ENCODE measurements around the gene MAPK4.
"Not testable (repeated sequence)": the region's sequence is repeated elsewhere in the genome, so short reads cannot be mapped to it uniquely, and the experiment has no call there.

Gene MAPK4

GRCh38 chr18:50563376-50563775 lies 3.5 kb downstream of the MAPK4 start:
- H3K27ac ChIP-seq = no peak overlapping the region
- TF ChIP-seq ZFX (IDR thresholded peaks at IDR 0.05) (no peak), CTCF (conservative IDR thresholded peaks at IDR 0.05) (no peak)

- TF ChIP-seq CTCF (conservative IDR thresholded peaks at IDR 0.05) (no peak), ZFX (IDR thresholded peaks at IDR 0.05) (no peak)
- H3K27ac ChIP-seq = no peak overlapping the region
Measured at GRCh38 chr18:50569930-50570329, 10.0 kb downstream of the MAPK4 start.

GRCh38 chr18:50571606-50572005 lies 11.7 kb downstream of the MAPK4 start:
- TF ChIP-seq CTCF (conservative IDR thresholded peaks at IDR 0.05) = no peak
- no peak for TF ChIP-seq ZFX (IDR thresholded peaks at IDR 0.05)
- no peak overlapping the region for H3K27ac ChIP-seq

DNA sequence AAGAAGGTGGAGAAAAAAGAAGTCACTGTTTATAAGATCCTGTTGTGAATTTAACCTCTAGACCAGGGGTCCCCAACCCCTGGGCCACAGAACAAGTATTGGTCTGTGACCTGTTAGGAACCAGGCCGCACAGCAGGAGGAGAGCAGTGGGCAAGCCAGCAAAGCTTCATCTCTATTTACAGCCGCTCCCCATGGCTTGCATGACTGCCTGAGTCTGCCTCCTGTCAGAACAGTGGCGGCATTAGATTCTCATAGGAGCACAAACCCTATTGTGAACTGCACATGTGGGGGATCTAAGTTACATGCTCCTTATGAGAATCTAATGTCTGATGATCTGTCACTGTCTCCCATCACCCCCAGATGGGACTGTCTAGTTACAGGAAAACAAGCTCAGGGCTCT lies 13.3 kb downstream of the MAPK4 start:
- H3K27ac ChIP-seq = not testable (repeated sequence)

DNA sequence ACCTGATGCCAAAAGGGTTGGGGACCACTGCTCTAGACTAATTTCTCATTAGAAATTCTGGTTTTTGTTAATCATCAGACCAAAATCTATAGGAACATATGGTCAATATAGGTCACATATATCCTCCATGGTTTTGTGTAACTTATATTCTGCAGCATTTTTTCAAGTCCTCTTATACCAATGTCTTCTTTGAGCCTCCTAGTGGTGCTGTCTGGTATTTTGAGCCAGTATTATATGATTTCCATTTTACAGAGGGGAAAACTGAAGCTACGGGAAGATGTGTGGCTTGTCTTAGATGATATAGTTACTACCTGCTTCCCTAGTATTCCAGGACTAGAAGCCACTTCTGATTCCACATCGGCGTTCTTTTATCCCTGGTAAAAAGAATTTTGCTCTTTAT lies 13.8 kb downstream of the MAPK4 start:
- peak; percentile 46 for TF ChIP-seq CTCF (conservative IDR thresholded peaks at IDR 0.05)
- no peak for TF ChIP-seq ZFX (IDR thresholded peaks at IDR 0.05)
- H3K27ac ChIP-seq = no peak overlapping the region

DNA sequence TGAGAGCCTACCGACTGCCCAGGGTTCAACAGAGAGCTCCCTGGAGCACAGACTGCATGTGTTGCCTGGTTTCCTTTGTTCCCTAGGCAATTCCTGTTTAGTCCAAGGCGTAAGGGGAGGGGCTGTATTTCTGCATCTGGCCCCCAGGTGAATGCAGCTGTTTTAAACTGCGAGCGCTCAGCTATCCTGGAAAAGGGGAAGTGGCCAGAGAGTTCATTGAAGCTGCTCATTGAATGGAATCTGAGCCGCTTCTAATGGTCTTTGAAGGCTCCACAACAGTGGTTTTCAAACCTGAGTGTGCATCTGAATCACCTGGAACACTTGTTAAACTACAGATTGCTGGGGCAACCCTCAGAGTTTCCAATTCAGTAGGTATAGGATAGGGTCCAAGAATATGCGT lies 18.1 kb downstream of the MAPK4 start:
- no peak overlapping the region for H3K27ac ChIP-seq
- TF ChIP-seq ZFX (IDR thresholded peaks at IDR 0.05) (no peak), CTCF (conservative IDR thresholded peaks at IDR 0.05) (no peak)

GRCh38 chr18:50578651-50579050 lies 18.8 kb downstream of the MAPK4 start:
- TF ChIP-seq CTCF (conservative IDR thresholded peaks at IDR 0.05) (no peak), ZFX (IDR thresholded peaks at IDR 0.05) (no peak)
- no peak overlapping the region for H3K27ac ChIP-seq

GRCh38 chr18:50579061-50579774 lies 19.3 kb downstream of the MAPK4 start:
- no peak overlapping the region for H3K27ac ChIP-seq
- TF ChIP-seq ZFX (IDR thresholded peaks at IDR 0.05) (no peak), CTCF (conservative IDR thresholded peaks at IDR 0.05) (no peak)

All from C4-2B (cell line).